MM.1S (cell line): ENCODE data around the gene KIF21B.

Experiments used
- EZH2 ChIP-seq: fragments of 300-600 bp; sonication (generic); optimal IDR thresholded peaks from 2 replicates; pipeline ENCODE3; 2017; ENCODE audit warnings: low read depth, mild to moderate bottlenecking, antibody characterized with exemption, low read length, mixed read lengths
- EZH2phosphoT487 ChIP-seq: fragments of 300-600 bp; sonication (generic); IDR thresholded peaks from 2 replicates; pipeline ENCODE4 v1.6.1; 2018; ENCODE audit warnings: antibody characterized with exemption, low read length
- TF ChIP-seq, protein P1 (sequence below): fragments of 300-600 bp; sonication (generic); IDR thresholded peaks from 2 replicates; pipeline ENCODE4 v1.5.1; 2016; ENCODE audit warnings: antibody characterized with exemption, low read length, mixed read lengths

DNA sequence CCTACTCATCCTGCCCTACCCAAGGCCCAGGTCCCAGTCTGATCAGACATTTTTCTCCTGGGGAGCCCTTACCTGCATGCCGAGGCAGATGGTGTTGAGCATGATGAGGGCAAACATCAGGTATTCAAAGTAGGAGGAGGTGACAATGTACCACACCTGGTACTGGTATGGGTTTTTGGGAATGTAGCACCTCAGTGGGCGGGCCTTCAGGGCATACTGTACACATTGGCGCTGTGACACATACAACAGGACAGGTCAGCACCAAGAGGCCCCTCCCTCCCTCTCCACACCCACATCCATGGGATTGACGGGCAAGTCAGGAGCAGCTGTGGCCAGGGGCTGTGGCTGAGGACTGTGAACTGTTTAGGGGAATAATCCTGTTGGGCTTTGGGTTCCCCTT is 37.1 kb upstream of the KIF21B start:
- TF ChIP-seq, protein P1, sequence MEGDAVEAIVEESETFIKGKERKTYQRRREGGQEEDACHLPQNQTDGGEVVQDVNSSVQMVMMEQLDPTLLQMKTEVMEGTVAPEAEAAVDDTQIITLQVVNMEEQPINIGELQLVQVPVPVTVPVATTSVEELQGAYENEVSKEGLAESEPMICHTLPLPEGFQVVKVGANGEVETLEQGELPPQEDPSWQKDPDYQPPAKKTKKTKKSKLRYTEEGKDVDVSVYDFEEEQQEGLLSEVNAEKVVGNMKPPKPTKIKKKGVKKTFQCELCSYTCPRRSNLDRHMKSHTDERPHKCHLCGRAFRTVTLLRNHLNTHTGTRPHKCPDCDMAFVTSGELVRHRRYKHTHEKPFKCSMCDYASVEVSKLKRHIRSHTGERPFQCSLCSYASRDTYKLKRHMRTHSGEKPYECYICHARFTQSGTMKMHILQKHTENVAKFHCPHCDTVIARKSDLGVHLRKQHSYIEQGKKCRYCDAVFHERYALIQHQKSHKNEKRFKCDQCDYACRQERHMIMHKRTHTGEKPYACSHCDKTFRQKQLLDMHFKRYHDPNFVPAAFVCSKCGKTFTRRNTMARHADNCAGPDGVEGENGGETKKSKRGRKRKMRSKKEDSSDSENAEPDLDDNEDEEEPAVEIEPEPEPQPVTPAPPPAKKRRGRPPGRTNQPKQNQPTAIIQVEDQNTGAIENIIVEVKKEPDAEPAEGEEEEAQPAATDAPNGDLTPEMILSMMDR = no peak
- TF ChIP-seq EZH2 = no peak
- TF ChIP-seq EZH2phosphoT487 = no peak
